CD4-positive, alpha-beta memory T cell (primary cell): ENCODE measurements around the gene CIAPIN1. TPM values are rescaled to one million over a fixed set of nuclear protein-coding genes. Genes with fewer than 3 reads are reported as not detected.

ENCODE experiments used
- CTCF ChIA-PET: fragments of 350-600 bp; sonication (Branson Sonifier 250); formaldehyde crosslinking; loops from one replicate; lab custom pipeline; 2021; ENCODE audit warnings: inconsistent platforms; ENCODE audit not compliant: partially characterized antibody; lab: Charles Lee
- POLR2A ChIA-PET: fragments of 350-600 bp; sonication (Branson Sonifier 250); formaldehyde crosslinking; loops from one replicate; lab custom pipeline; 2021; ENCODE audit not compliant: partially characterized antibody; lab: Charles Lee
- DNase-seq, 5 donors: peaks; one replicate each; pipeline versions ENCODE4 v3.0.0 to v3.0.0-alpha.2; 2020 to 2022; ENCODE audit warnings: mixed read lengths in 1 of 5
- H3K27ac ChIP-seq: one replicate; pipeline ENCODE4 v1.7.0; 2013; ENCODE audit warnings: low read depth, low read length
- H3K27me3 ChIP-seq: 2 replicates; pipeline ENCODE4 v1.7.0; 2013; ENCODE audit warnings: mild to moderate bottlenecking, low read length, moderate library complexity; ENCODE audit not compliant: insufficient read depth
- H3K36me3 ChIP-seq: 2 replicates; pipeline ENCODE4 v1.7.0; 2013; ENCODE audit warnings: mild to moderate bottlenecking, low read length, moderate library complexity; ENCODE audit not compliant: insufficient read depth
- H3K4me1 ChIP-seq: 2 replicates; pipeline ENCODE4 v1.7.0; 2013; ENCODE audit warnings: mild to moderate bottlenecking, low read length, moderate library complexity; ENCODE audit not compliant: insufficient read depth
- H3K4me3 ChIP-seq, 2 donors: one replicate each; pipeline ENCODE4 v1.7.0; 2013; ENCODE audit warnings: low read length in 2 of 2, mild to moderate bottlenecking in 1 of 2
- H3K9me3 ChIP-seq, 2 donors: one replicate each; pipeline ENCODE4 v1.7.0; 2013; ENCODE audit warnings: low read length in 2 of 2, control low read depth in 1 of 2; ENCODE audit not compliant: control insufficient read depth in 1 of 2
- H3K27ac Mint-ChIP-seq, 7 donors: one replicate each; pipeline ENCODE4 v1.8.0; 2020 to 2021; ENCODE audit warnings: mixed read lengths in 7 of 7, mild to moderate bottlenecking in 6 of 7, inconsistent platforms in 3 of 7, moderate library complexity in 3 of 7
- H3K27me3 Mint-ChIP-seq, 2 donors: one replicate each; pipeline ENCODE4 v1.8.0; 2020 to 2021; ENCODE audit warnings: mixed read lengths in 2 of 2
- H3K36me3 Mint-ChIP-seq, 2 donors: one replicate each; pipeline ENCODE4 v1.8.0; 2020 to 2021; ENCODE audit warnings: mixed read lengths in 2 of 2, inconsistent platforms in 1 of 2, mild to moderate bottlenecking in 1 of 2
- H3K4me1 Mint-ChIP-seq, 4 donors: one replicate each; pipeline ENCODE4 v1.8.0; 2020 to 2021; ENCODE audit warnings: mixed read lengths in 4 of 4, mild to moderate bottlenecking in 1 of 4
- H3K4me3 Mint-ChIP-seq, 8 donors: one replicate each; pipeline ENCODE4 v1.8.0; 2020 to 2021; ENCODE audit warnings: mixed read lengths in 8 of 8, mild to moderate bottlenecking in 7 of 8, moderate library complexity in 6 of 8, inconsistent platforms in 3 of 8
- H3K9me3 Mint-ChIP-seq, 8 donors: one replicate each; pipeline ENCODE4 v1.8.0; 2020 to 2021; ENCODE audit warnings: mixed read lengths in 8 of 8, mild to moderate bottlenecking in 5 of 8, inconsistent platforms in 3 of 8, moderate library complexity in 1 of 8
- intact Hi-C: fragments of 100-400 bp; cut with micrococcal nuclease; formaldehyde crosslinking; loops from one replicate; pipeline ENCODE4 v1.15.1; 2023
- polyA plus RNA-seq, 2 donors: library from polyadenylated mRNA; unstranded; fragments of 300-500 nt; fragmentation: Illumina TruSeq; gene quantifications; one replicate each; pipeline ENCODE4 v1.2.3, GENCODE V29; 2021
- total RNA-seq, 2 experiments: library from RNA; stranded (reverse); gene quantifications; one replicate each; pipeline ENCODE4 v1.2.3, GENCODE V29; 2021

Gene CIAPIN1
- total and polyA plus RNA-seq, 4 experiments from 2014 or later = 28.1 to 65.3 (median 37.0) TPM

GRCh38 chr16:57419506-57419905 lies 27.7 kb downstream of the CIAPIN1 start:
- peak overlapping the region in 2 of 8 donors; percentile 36 to 61 for H3K4me3 Mint-ChIP-seq
- intact Hi-C loops = loop anchor here (5.0 kb wide), 2 partner anchors 118 to 232 kb away; partner anchors contain the start of genes CCDC102A, PSME3IP1 and RSPRY1
- DNase-seq = no peak
- peaks cover 1 to 4% of the 10 kb centered on the region in 2 donors for H3K27me3 Mint-ChIP-seq
- CTCF ChIA-PET = interaction anchor here (0.8 to 6.4 kb wide), 22 partner anchors 10 to 239 kb away, joined by 3 to 174 read pairs (median 4); partner anchors contain the start of genes ARL2BP, CCDC102A, CCL17 and CIAPIN1
- peaks cover 11% of the 10 kb centered on the region for H3K4me1 ChIP-seq
- peaks cover 9 to 24% (median 15%) of the 10 kb centered on the region in 4 donors for H3K4me1 Mint-ChIP-seq
- H3K9me3 ChIP-seq = no peaks in the 10 kb centered on the region
- no peaks in the 10 kb centered on the region for H3K36me3 ChIP-seq
- no peak overlapping the region for H3K4me3 ChIP-seq
- no peak overlapping the region for H3K27ac ChIP-seq
- H3K9me3 Mint-ChIP-seq = peaks cover 0 to 4% (median 0%) of the 10 kb centered on the region in 8 donors
- no peaks in the 10 kb centered on the region for H3K36me3 Mint-ChIP-seq
- H3K27me3 ChIP-seq = no peaks in the 10 kb centered on the region
- H3K27ac Mint-ChIP-seq = peak overlapping the region in 3 of 7 donors; percentile 81 to 89 (median 83)
- POLR2A ChIA-PET = interaction anchor here (1.7 to 3.8 kb wide), 2 partner anchors 27 to 119 kb away, joined by 5 to 24 read pairs; partner anchors contain the start of genes CIAPIN1 and COQ9

GRCh38 chr16:57416084-57416483 lies 31.1 kb downstream of the CIAPIN1 start:
- Histone ChIP-seq H3K36me3 (no peaks in the 10 kb centered on the region), H3K27ac (no peak overlapping the region), H3K4me3 (no peak overlapping the region), H3K27me3 (no peaks in the 10 kb centered on the region), H3K9me3 (no peaks in the 10 kb centered on the region), H3K4me1 (peaks cover 11% of the 10 kb centered on the region)
- no peak overlapping the region for H3K4me3 Mint-ChIP-seq
- no peaks in the 10 kb centered on the region for H3K36me3 Mint-ChIP-seq
- intact Hi-C loops = loop anchor here (5.0 kb wide), 2 partner anchors 121 to 229 kb away; partner anchors contain the start of genes CCDC102A, PSME3IP1 and RSPRY1
- H3K9me3 Mint-ChIP-seq = peaks cover 0 to 2% (median 0%) of the 10 kb centered on the region in 8 donors
- H3K4me1 Mint-ChIP-seq = peaks cover 9 to 20% (median 12%) of the 10 kb centered on the region in 4 donors
- no peak for DNase-seq
- ChIA-PET POLR2A (interaction anchor here (1.1 to 3.8 kb wide), 3 partner anchors 31 to 116 kb away, joined by 3 to 24 read pairs (median 10); partner anchors contain the start of genes CIAPIN1, COQ9 and POLR2C), CTCF (interaction anchor here (0.8 to 6.4 kb wide), 16 partner anchors 8 to 230 kb away, joined by 3 to 174 read pairs (median 4); partner anchors contain the start of genes ARL2BP, CCL17, CIAPIN1 and COQ9)
- peaks cover 1 to 4% of the 10 kb centered on the region in 2 donors for H3K27me3 Mint-ChIP-seq
- no peak overlapping the region for H3K27ac Mint-ChIP-seq

- no peak overlapping the region for H3K27ac Mint-ChIP-seq
Observed at GRCh38 chr16:57413733-57414132, 33.5 kb downstream of the CIAPIN1 start.

GRCh38 chr16:57413301-57413730 lies 33.9 kb downstream of the CIAPIN1 start:
- no peaks in the 10 kb centered on the region for H3K36me3 ChIP-seq
- no peak overlapping the region for H3K27ac ChIP-seq
- no peak overlapping the region for H3K4me3 ChIP-seq
- peaks cover 7% of the 10 kb centered on the region for H3K4me1 ChIP-seq
- no peak overlapping the region for H3K4me3 Mint-ChIP-seq
- H3K27ac Mint-ChIP-seq = no peak overlapping the region
- H3K27me3 ChIP-seq = no peaks in the 10 kb centered on the region
- peaks cover 1 to 6% of the 10 kb centered on the region in 2 donors for H3K27me3 Mint-ChIP-seq
- no peaks in the 10 kb centered on the region for H3K36me3 Mint-ChIP-seq
- CTCF ChIA-PET = interaction anchor here (0.6 to 3.0 kb wide), 3 partner anchors 105 to 113 kb away, joined by 3 to 17 read pairs (median 3); no protein-coding TSS in a partner anchor
- no peaks in the 10 kb centered on the region for H3K9me3 ChIP-seq
- no peak for DNase-seq
- H3K4me1 Mint-ChIP-seq = peaks cover 6 to 13% (median 7%) of the 10 kb centered on the region in 4 donors
- intact Hi-C loops = no loop called here
- no peaks in the 10 kb centered on the region for H3K9me3 Mint-ChIP-seq
- POLR2A ChIA-PET = interaction anchor here (1.0 kb wide), 1 partner anchor 113 kb away, joined by 3 read pairs; no protein-coding TSS in a partner anchor

More at GRCh38 chr16:57413733-57414132, 33.5 kb downstream of the CIAPIN1 start:
- H3K36me3 Mint-ChIP-seq = no peaks in the 10 kb centered on the region
- no peak for DNase-seq
- ChIA-PET CTCF (interaction anchor here (0.6 to 3.0 kb wide), 3 partner anchors 105 to 113 kb away, joined by 3 to 17 read pairs (median 3); no protein-coding TSS in a partner anchor), POLR2A (interaction anchor here (1.0 kb wide), 1 partner anchor 113 kb away, joined by 3 read pairs; no protein-coding TSS in a partner anchor)
- H3K4me3 Mint-ChIP-seq = no peak overlapping the region
- H3K9me3 Mint-ChIP-seq = no peaks in the 10 kb centered on the region
- Histone ChIP-seq H3K4me1 (peaks cover 10% of the 10 kb centered on the region), H3K27me3 (no peaks in the 10 kb centered on the region), H3K9me3 (no peaks in the 10 kb centered on the region), H3K36me3 (no peaks in the 10 kb centered on the region), H3K27ac (no peak overlapping the region), H3K4me3 (no peak overlapping the region)
- intact Hi-C loops = no loop called here
- H3K4me1 Mint-ChIP-seq = peaks cover 8 to 16% (median 10%) of the 10 kb centered on the region in 4 donors
- peaks cover 1 to 6% of the 10 kb centered on the region in 2 donors for H3K27me3 Mint-ChIP-seq

GRCh38 chr16:57412584-57412983 lies 34.6 kb downstream of the CIAPIN1 start:
- DNase-seq = no peak
- ChIA-PET POLR2A (no interaction called here), CTCF (interaction anchor here (1.0 to 3.0 kb wide), 2 partner anchors 108 to 112 kb away, joined by 3 to 17 read pairs; no protein-coding TSS in a partner anchor)
- H3K9me3 ChIP-seq = no peaks in the 10 kb centered on the region
- Mint-ChIP-seq H3K36me3 (no peaks in the 10 kb centered on the region), H3K27ac (no peak overlapping the region), H3K4me1 (peaks cover 4 to 8% (median 6%) of the 10 kb centered on the region in 4 donors), H3K27me3 (peaks cover 1 to 6% of the 10 kb centered on the region in 2 donors), H3K9me3 (no peaks in the 10 kb centered on the region), H3K4me3 (no peak overlapping the region)
- H3K4me1 ChIP-seq = peaks cover 7% of the 10 kb centered on the region
- H3K4me3 ChIP-seq = no peak overlapping the region
- H3K27ac ChIP-seq = no peak overlapping the region
- H3K27me3 ChIP-seq = no peaks in the 10 kb centered on the region
- intact Hi-C loops = no loop called here
- H3K36me3 ChIP-seq = no peaks in the 10 kb centered on the region

- H3K27ac Mint-ChIP-seq = no peak overlapping the region
- H3K4me3 Mint-ChIP-seq = no peak overlapping the region
- POLR2A ChIA-PET = no interaction called here
Observed at GRCh38 chr16:57411362-57411976, 35.7 kb downstream of the CIAPIN1 start.

More at GRCh38 chr16:57411362-57411976, 35.7 kb downstream of the CIAPIN1 start:
- intact Hi-C loops = no loop called here
- Mint-ChIP-seq H3K36me3 (no peaks in the 10 kb centered on the region), H3K27me3 (peaks cover 0 to 4% of the 10 kb centered on the region in 2 donors), H3K4me1 (no peaks in the 10 kb centered on the region), H3K9me3 (no peaks in the 10 kb centered on the region)
- no peaks in the 10 kb centered on the region for H3K9me3 ChIP-seq
- no peaks in the 10 kb centered on the region for H3K36me3 ChIP-seq
- H3K4me1 ChIP-seq = no peaks in the 10 kb centered on the region
- DNase-seq = no peak
- H3K4me3 ChIP-seq = no peak overlapping the region
- no peak overlapping the region for H3K27ac ChIP-seq
- CTCF ChIA-PET = interaction anchor here (1.0 kb wide), 1 partner anchor 112 kb away, joined by 3 read pairs; no protein-coding TSS in a partner anchor
- no peaks in the 10 kb centered on the region for H3K27me3 ChIP-seq
